GM12865 (cell line): ENCODE measurements around the gene ABITRAM.

Source experiments
- DNase-seq: peaks from one replicate; pipeline ENCODE4 v3.0.0; 2010; ENCODE audit warnings: low read depth
- H3K4me3 ChIP-seq: 2 replicates; pipeline ENCODE4 v1.5.1; 2011; ENCODE audit warnings: mild to moderate bottlenecking, low read depth, low read length, control low read depth
- CTCF ChIP-seq: IDR thresholded peaks from 2 replicates; pipeline ENCODE4 v1.5.1; 2011; ENCODE audit warnings: low read length, control low read depth, low read depth, inconsistent platforms; ENCODE audit not compliant: insufficient read depth; ENCODE audit errors: missing control alignments

The ABITRAM gene

DNA sequence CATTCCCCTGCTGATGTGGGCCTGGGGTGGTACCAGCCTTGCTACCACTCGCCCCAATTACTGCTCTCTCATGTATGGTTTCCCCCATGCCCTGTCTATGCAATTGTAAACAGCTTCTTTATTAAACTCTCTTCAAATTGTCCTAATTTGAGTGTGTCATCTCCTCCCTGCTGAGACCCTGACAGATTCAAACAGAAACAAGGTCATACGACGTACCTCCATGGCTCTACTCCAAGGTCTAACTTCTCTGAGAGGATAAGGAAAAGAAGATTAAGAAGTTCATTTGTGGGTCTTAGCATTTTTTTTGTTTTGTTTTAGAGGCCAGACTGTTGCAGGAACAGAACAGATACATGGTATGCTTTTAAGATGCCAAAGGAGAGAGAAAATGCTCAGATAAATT, 38.0 kb downstream of the ABITRAM start:
- DNase-seq = no peak
- no peak overlapping the region for H3K4me3 ChIP-seq
- no peak for TF ChIP-seq CTCF

- TF ChIP-seq CTCF = no peak
- no peak for DNase-seq
Measured at GRCh38 chr9:108972626-108973209, 38.5 kb downstream of the ABITRAM start.

DNA sequence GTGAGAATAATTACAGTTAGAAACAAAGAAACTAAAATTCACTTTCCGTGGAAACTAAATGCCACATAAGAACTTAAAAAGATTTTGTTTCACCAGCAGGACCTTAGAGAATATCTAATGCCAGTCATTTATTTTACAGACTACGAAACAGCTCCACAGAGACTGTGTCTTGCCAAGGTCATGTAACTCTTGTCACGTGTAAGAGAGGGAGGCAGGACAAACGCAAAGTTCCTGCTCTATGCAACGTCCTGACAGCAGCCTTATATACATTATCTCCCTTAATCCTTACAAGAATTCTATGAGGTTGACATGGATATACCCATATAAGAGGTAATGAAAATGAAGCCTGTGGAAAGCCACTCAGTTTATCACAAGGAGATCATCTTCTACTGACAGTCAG, 39.7 kb downstream of the ABITRAM start:
- no peak for DNase-seq
- no peak for TF ChIP-seq CTCF
- H3K4me3 ChIP-seq = no peak overlapping the region

More at GRCh38 chr9:108972626-108973209, 38.5 kb downstream of the ABITRAM start:
- H3K4me3 ChIP-seq = no peak overlapping the region

- DNase-seq = no peak
- no peak overlapping the region for H3K4me3 ChIP-seq
- TF ChIP-seq CTCF = no peak
Measured at GRCh38 chr9:108978205-108978604, 44.0 kb downstream of the ABITRAM start.

- no peak for DNase-seq
- no peak for TF ChIP-seq CTCF
- H3K4me3 ChIP-seq = no peak overlapping the region
Measured at GRCh38 chr9:108980893-108981292, 46.7 kb downstream of the ABITRAM start.

- no peak for DNase-seq
- H3K4me3 ChIP-seq = no peak overlapping the region
- TF ChIP-seq CTCF = no peak
Measured at GRCh38 chr9:108983885-108984284, 49.7 kb downstream of the ABITRAM start.
